HG03095 (cell line): Measurements from ENCODE around the gene SERBP1.
"Not testable (repeated sequence)": the region's sequence is repeated elsewhere in the genome, so short reads cannot be mapped to it uniquely, and the experiment has no call there.

ENCODE experiments used
- ATAC-seq: cut with Tn5 transposase; IDR thresholded peaks from one replicate; pipeline ENCODE4 v1.9.1; 2021; ENCODE audit warnings: moderate library complexity; ENCODE audit not compliant: unreplicated experiment

SERBP1 gene

GRCh38 chr1:67408148-67408547 lies 22.1 kb downstream of the SERBP1 start:
- no peak for ATAC-seq

- no peak for ATAC-seq
Observed at GRCh38 chr1:67407498-67407897, 22.7 kb downstream of the SERBP1 start.

- ATAC-seq = no peak
Observed at GRCh38 chr1:67405473-67406245, 24.5 kb downstream of the SERBP1 start.

GRCh38 chr1:67404212-67404620 lies 26.0 kb downstream of the SERBP1 start:
- ATAC-seq = no peak

- no peak for ATAC-seq
Observed at GRCh38 chr1:67401443-67401842, 28.8 kb downstream of the SERBP1 start.

- not testable (repeated sequence) for ATAC-seq
Observed at GRCh38 chr1:67400029-67400786, 30.0 kb downstream of the SERBP1 start.

DNA sequence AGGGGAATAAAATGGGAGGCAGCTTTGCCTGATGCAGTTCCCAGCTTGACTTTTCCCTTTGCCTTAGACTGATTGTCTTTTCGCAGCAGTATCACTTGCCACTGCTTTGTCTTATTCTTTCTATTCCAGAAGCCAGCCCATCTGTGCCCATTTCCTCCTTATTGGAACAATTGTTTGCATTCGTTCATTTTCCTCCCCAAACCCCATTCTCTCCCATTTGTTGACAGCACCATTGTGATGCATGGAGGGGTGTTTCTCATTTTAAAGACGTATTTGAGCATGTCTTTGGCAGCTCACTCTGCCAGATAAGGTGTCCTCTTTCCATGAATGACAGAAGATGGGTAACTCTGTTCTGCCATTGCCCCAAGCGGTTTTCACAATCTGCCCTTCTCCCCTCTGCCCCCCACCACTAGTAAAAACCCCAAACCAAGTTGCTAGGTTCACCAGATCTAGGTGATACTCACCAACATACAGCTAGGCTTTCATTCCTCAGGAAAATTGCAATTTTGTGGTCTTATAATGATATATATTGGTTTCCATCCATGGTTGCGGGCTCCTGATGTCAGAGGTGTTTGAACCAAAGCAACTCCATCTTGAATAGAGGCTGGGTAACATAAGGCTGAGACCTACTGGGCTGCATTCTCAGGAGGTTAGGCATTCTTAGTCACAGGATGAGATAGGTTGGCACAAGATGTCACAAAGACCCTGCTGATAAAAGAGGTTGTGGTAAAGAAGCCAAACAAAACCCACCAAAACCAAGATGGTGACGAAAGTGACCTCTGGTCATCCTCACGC lies 30.8 kb downstream of the SERBP1 start:
- ATAC-seq = no peak

GRCh38 chr1:67394548-67394947 lies 35.7 kb downstream of the SERBP1 start:
- ATAC-seq = no peak

DNA sequence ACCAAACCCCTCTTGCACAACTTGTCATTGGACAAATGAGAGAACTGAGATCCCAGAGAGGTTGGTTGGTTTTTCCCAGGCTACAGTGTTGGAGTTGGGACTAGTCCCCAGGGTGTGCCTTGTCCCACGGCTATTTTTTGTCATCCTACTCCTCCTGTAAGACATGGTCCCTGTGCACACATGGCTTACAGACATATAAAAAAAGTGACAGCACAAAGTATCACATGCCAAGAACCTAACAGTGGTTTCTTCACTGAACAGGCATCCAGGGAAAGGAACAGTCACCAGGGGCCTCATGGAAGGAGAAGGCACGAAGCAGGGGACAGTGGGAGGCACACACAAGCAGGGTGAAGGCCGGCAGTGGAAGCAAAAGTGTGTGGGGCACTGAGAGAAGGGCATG lies 36.5 kb downstream of the SERBP1 start:
- no peak for ATAC-seq

DNA sequence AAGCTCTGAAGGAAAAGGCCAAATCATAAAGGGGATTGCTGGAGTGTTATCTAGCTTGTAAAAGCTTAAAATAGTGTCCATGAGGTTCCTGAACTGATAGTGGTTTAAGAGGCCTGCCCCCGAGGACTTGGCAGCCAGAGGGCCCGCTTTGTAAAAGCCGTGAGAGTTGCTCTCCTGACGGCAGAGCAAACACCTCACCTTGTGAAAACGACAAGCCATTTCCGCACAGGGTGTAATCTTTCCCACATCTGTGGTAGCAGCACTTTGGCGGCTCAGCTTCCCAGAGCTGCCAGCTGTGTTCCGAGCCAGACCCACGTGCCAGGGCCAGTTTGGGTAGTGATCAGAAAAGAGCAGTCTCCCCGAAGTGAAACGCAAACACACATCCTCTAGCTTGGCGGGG lies 37.0 kb downstream of the SERBP1 start:
- no peak for ATAC-seq

GRCh38 chr1:67390041-67390887 lies 39.9 kb downstream of the SERBP1 start:
- no peak for ATAC-seq

GRCh38 chr1:67383999-67384638 lies 46.1 kb downstream of the SERBP1 start:
- ATAC-seq = no peak

GRCh38 chr1:67382292-67382691 lies 47.9 kb downstream of the SERBP1 start:
- ATAC-seq = no peak

DNA sequence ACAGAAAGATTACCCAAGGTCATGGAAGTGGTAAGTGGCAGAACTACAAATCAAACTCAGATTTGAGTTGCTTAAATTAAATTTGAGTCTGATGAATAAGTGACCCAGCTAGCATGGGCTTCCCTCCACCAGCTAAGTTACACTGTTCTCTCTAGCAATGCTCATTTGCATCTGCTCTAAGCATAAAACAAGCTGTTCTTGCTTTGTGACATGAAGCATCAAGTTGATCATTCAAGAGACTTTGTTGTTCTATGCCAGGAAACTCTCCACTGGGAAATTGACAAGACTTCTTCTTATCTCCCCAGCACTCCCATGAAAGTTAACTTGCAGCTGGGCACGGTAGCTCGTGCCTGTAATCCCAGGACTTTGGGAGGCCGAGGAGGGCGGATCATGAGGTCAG lies 49.0 kb downstream of the SERBP1 start:
- ATAC-seq = no peak

GRCh38 chr1:67377253-67377652 lies 52.9 kb downstream of the SERBP1 start:
- ATAC-seq = no peak

DNA sequence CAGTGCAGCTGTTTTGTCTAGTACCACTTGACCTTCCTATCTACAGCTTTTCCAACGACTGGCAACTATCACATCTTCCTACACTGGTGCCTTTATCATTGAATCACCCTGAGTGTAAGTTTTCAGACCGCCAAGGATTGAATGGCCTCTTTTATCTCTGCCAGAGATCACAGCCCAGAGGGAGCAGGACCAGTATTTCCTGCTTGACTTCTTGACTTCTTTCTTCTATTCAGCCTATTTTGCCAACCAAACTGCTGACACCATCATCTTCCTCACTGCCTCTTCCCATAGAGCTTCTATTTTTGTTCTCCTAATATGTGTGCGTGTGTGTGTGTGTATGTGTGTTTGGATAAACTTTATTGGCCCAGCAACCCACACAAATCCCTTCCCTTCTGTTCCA lies 53.8 kb downstream of the SERBP1 start:
- ATAC-seq = no peak

GRCh38 chr1:67372898-67373297 lies 57.3 kb downstream of the SERBP1 start:
- ATAC-seq = no peak

DNA sequence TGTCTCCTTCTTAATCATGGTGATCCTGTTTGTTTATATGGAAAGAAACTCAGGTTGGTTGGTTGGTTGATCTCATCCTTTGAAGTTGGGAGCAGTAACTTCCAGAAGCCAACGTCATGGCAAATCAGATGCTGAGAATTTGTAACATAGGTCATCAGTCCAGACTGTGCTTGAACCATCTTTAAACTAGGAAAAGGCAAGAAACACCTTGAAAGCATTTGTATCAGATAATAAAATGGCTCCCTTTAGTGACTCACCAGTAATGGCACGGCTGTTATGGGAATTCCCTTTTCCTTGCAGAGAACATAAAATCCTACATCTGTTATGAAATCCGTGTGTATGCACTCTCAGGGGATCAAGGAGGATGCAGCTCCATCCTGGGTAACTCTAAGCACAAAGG lies 58.1 kb downstream of the SERBP1 start:
- no peak for ATAC-seq

- ATAC-seq = no peak
Observed at GRCh38 chr1:67371681-67372080, 58.5 kb downstream of the SERBP1 start.

GRCh38 chr1:67371043-67371442 lies 59.2 kb downstream of the SERBP1 start:
- ATAC-seq = no peak
